Measurements from ENCODE around the gene CREBRF. TPM values are rescaled to one million over a fixed set of nuclear protein-coding genes. Genes with fewer than 3 reads are reported as not detected.
"Not testable (repeated sequence)": the region's sequence is repeated elsewhere in the genome, so short reads cannot be mapped to it uniquely, and the experiment has no call there.

Gene CREBRF
- total RNA-seq, 4 donors from 2014 or later: 24.3 to 40.6 (median 32.3) TPM

DNA sequence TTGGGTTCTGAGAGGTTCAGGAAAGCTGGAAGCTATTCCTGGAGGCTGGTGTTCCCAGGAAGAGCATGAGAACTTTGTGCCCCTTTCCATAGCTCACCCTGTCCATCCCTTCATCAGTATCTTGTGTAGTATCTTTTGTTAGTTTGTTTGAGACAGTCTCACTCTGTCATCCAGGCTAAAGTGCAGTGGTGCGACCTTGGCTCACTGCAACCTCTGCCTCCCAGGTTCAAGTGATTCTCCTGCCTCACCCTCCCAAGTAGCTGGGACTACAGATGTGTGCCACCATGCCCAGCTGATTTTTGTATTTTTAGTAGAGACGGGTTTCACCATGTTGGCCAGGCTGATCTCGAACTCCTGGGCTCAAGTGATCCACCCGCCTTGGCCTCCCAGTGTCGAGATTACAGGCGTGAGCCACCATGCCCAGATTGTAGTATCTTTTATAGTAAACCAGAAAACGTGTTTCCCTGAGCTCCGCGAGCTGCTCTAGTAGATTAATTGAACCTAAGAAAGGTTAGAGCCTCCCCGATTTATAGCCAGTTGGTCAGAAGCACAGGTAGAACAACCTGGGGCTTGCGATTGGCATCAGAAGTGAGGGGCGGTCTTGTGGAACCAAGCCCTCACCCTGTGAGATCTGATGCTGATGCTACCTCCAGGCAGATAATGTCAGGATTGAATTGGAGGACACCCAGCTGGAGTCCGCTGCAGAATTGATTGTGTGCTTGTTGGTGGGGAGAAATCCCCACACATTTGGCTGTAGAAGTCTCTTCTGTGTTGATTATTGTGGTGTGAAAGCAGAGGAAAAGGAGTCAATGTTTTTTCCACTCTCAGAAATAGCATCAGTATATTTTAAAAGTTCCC, 40.3 kb upstream of the CREBRF start:
- TF ChIP-seq POLR2AphosphoS5 (IDR thresholded peaks at IDR 0.05): no peak
- TF ChIP-seq POLR2A (IDR thresholded peaks at IDR 0.05): no peak
- no peak for TF ChIP-seq CTCF (IDR thresholded peaks at IDR 0.05)
- no peak for TF ChIP-seq EP300 (IDR thresholded peaks at IDR 0.05; ENCODE audit: low read depth)
- intact Hi-C loops (cut with DNase I; ENCODE audit: low total_unique reads) (no loop called here), in situ Hi-C loops (cut with MboI; ENCODE audit: low pct_ligation_motif_present in 1 of 4, low pct_unique_long_range_greater_than_20kb in 1 of 4, low sequenced_read_pairs in 3 of 4) (no loop called here)
- Histone ChIP-seq H3K4me1 (peaks cover under 1 to 41% (median 27%) of the 10 kb centered on the region in 4 donors), H3K9me3 (no peaks in the 10 kb centered on the region), H3K27ac (peak overlapping the region; percentile 56 to 76 (median 68)), H3K4me3 (no peak overlapping the region), H3K36me3 (no peaks in the 10 kb centered on the region), H3K27me3 (no peaks in the 10 kb centered on the region)
- DNase-seq: no peak
- WGBS, 2 donors (ENCODE audit: low coverage in 1 of 2): 88 to 95% methylated on average over 7 to 13 of the region's 13 CpGs

GRCh38 chr5:173016598-173017046, 39.5 kb upstream of the CREBRF start:
- no peaks in the 10 kb centered on the region for H3K9me3 ChIP-seq
- TF ChIP-seq EP300 (IDR thresholded peaks at IDR 0.05; ENCODE audit: low read depth) (no peak), POLR2A (IDR thresholded peaks at IDR 0.05) (no peak), CTCF (IDR thresholded peaks at IDR 0.05) (no peak), POLR2AphosphoS5 (IDR thresholded peaks at IDR 0.05) (no peak)
- DNase-seq: no peak
- peaks cover 0 to 35% (median 22%) of the 10 kb centered on the region in 4 donors for H3K4me1 ChIP-seq
- no peaks in the 10 kb centered on the region for H3K27me3 ChIP-seq
- in situ Hi-C loops (cut with MboI; ENCODE audit: low pct_ligation_motif_present in 1 of 4, low pct_unique_long_range_greater_than_20kb in 1 of 4, low sequenced_read_pairs in 3 of 4): no loop called here
- H3K4me3 ChIP-seq: no peak overlapping the region
- peaks cover 0 to 5% (median 1%) of the 10 kb centered on the region in 4 donors for H3K36me3 ChIP-seq
- intact Hi-C loops (cut with DNase I; ENCODE audit: low total_unique reads): no loop called here
- peak overlapping the region; percentile 56 to 76 (median 68) for H3K27ac ChIP-seq
- 54 to 60% methylated on average over 4 of the region's 4 CpGs for WGBS, 2 donors (ENCODE audit: low coverage in 1 of 2)

- Histone ChIP-seq H3K4me1 (peaks cover 0 to 33% (median 19%) of the 10 kb centered on the region in 4 donors), H3K27ac (peak overlapping the region; percentile 56 to 76 (median 68))
- H3K4me3 ChIP-seq; H3K36me3 ChIP-seq; intact Hi-C loops (cut with DNase I; ENCODE audit: low total_unique reads); H3K27me3 ChIP-seq; DNase-seq; in situ Hi-C loops (cut with MboI; ENCODE audit: low pct_ligation_motif_present in 1 of 4, low pct_unique_long_range_greater_than_20kb in 1 of 4, low sequenced_read_pairs in 3 of 4); H3K9me3 ChIP-seq: not testable (repeated sequence)
- WGBS, 2 donors (ENCODE audit: low coverage in 1 of 2): 88 to 90% methylated on average over 10 to 15 of the region's 15 CpGs
Measured at GRCh38 chr5:173017087-173017486, 39.1 kb upstream of the CREBRF start.

DNA sequence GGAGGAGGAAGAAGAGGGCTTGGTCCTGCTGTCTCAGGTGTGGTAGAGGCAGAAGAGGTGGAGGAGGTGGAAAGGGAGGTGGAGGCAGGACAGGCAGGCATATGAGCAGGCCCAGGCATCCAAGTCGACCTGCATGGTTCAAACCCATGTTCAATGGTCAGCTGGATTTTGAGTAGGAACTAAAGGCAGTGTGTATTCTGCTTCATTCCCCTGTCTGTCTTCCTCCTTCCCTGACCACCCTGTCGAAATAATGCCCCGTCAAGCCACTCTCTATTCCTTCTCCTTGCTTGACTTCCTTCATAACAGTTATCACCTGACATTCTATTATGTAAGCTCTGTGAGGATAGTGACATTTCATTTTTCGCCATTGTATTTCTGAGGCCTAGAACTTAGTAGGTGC, 37.8 kb upstream of the CREBRF start:
- Histone ChIP-seq H3K9me3 (no peaks in the 10 kb centered on the region), H3K27me3 (no peaks in the 10 kb centered on the region), H3K36me3 (peaks cover 0 to 8% (median 2%) of the 10 kb centered on the region in 4 donors), H3K4me3 (no peak overlapping the region), H3K4me1 (peaks cover 0 to 29% (median 16%) of the 10 kb centered on the region in 4 donors), H3K27ac (no peak overlapping the region)
- in situ Hi-C loops (cut with MboI; ENCODE audit: low pct_ligation_motif_present in 1 of 4, low pct_unique_long_range_greater_than_20kb in 1 of 4, low sequenced_read_pairs in 3 of 4) (no loop called here), intact Hi-C loops (cut with DNase I; ENCODE audit: low total_unique reads) (no loop called here)
- TF ChIP-seq POLR2A (IDR thresholded peaks at IDR 0.05): no peak
- 91 to 100% methylated on average over 1 to 4 of the region's 4 CpGs for WGBS, 2 donors (ENCODE audit: low coverage in 1 of 2)
- DNase-seq: no peak

DNA sequence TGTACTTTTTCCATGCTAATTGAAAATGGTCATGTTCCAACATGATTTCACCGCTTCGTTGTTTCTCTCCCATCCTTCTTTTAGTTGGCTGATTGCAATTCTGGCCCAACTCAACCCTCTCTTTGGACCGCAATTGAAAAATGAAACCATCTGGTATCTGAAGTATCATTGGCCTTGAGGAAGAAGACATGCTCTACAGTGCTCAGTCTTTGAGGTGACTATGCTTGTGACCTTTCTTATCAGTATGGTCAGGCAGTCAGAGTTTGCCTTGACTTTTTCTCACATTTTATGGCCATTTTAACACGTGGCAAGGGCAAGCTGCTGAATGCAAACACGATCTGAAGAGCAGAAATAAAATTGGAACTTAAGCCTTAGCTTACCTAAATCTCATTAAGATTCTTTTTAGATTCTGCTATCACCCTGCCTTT, 36.0 kb upstream of the CREBRF start:
- Histone ChIP-seq H3K27ac (peak overlapping the region in 3 of 4 donors; percentile 28 to 55 (median 35)), H3K4me1 (peaks cover 0 to 22% (median 16%) of the 10 kb centered on the region in 4 donors), H3K36me3 (peaks cover 0 to 8% (median 2%) of the 10 kb centered on the region in 4 donors), H3K9me3 (no peaks in the 10 kb centered on the region), H3K27me3 (no peaks in the 10 kb centered on the region), H3K4me3 (no peak overlapping the region)
- in situ Hi-C loops (cut with MboI; ENCODE audit: low pct_ligation_motif_present in 1 of 4, low pct_unique_long_range_greater_than_20kb in 1 of 4, low sequenced_read_pairs in 3 of 4): no loop called here
- WGBS, 2 donors (ENCODE audit: low coverage in 1 of 2): 59 to 68% methylated on average over 5 of the region's 5 CpGs
- TF ChIP-seq CTCF (IDR thresholded peaks at IDR 0.05) (no peak), POLR2AphosphoS5 (IDR thresholded peaks at IDR 0.05) (no peak), EP300 (IDR thresholded peaks at IDR 0.05; ENCODE audit: low read depth) (no peak), POLR2A (IDR thresholded peaks at IDR 0.05) (no peak)
- DNase-seq: no peak
- intact Hi-C loops (cut with DNase I; ENCODE audit: low total_unique reads): no loop called here
